Tibial nerve (tissue), 4 donors: Measurements from ENCODE around the gene NOL4L.

Experiments used
- CTCF ChIP-seq, 5 experiments: fragments of 200-600 bp in 3 of 5; fragments of 450-650 bp in 2 of 5; sonication (generic) in 3 of 5; IDR thresholded peaks; one replicate each; pipeline ENCODE4 v1.5.1; 2016 to 2019; ENCODE audit warnings: antibody characterized with exemption in 5 of 5, mild to moderate bottlenecking in 3 of 5, moderate library complexity in 2 of 5
- EP300 ChIP-seq, 2 donors: sonication (generic); formaldehyde crosslinking; IDR thresholded peaks; one replicate each; pipeline ENCODE4 v1.6.1; 2017; ENCODE audit warnings: antibody characterized with exemption in 2 of 2, mild to moderate bottlenecking in 1 of 2

DNA sequence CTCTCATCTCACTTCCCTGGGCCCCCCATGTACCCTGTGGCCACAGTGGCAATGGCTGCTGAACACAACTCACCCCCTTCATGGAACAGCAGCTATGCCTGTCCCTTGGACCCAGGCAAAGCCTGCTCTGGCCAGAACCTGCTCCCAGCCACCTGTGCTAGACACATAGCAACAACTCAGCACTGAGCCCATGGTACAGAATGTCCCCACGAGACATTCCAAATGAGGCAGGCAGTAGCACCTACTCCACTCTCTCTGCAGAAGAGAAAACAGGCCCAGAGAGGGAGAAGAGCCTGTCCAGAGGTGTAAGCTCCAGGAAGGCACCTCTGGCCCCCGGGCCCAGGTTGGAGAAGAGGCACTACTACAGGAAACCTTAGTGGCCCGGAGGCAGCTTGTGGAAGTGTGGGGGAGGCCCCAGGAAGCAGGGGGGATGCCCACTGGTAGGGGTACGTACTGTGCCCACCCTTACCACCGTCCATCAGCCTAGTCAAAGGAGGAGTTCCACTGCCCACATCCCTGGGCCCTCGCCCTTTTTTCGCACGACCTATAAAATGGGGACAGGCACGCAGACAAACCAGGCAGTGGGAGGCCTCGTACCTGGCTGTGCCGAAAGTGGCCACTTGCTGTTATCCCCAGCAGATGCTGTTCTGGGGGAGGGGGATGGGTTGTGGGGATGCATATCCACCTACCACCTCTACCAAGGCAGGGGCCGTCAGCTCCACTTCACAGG lies 129.8 kb downstream of the NOL4L start:
- TF ChIP-seq CTCF (IDR thresholded peaks at IDR 0.05) (no peak), EP300 (IDR thresholded peaks at IDR 0.05) (no peak)
